ENCODE measurements around the gene C6orf141. TPM values are rescaled to one million over a fixed set of nuclear protein-coding genes. Genes with fewer than 3 reads are reported as not detected.

Gene C6orf141
- total RNA-seq, 2 donors from 2014 or later, result 11.4 to 20.8 TPM

GRCh38 chr6:49513153-49513989 is 37.1 kb upstream of the C6orf141 start:
- ATAC-seq (no peak), DNase-seq (no peak)
- H3K27ac ChIP-seq, result no peak overlapping the region
- no peaks in the 10 kb centered on the region for H3K36me3 ChIP-seq (replicated peaks in 1 of 2; ENCODE audit: insufficient read depth in 1 of 2, low read depth in 2 of 2)
- H3K4me3 ChIP-seq, result no peak overlapping the region
- H3K4me1 ChIP-seq, result peaks cover 13% of the 10 kb centered on the region
- intact Hi-C loops (cut with DNase I), result no loop called here
- no peaks in the 10 kb centered on the region for H3K9me3 ChIP-seq
- no peaks in the 10 kb centered on the region for H3K27me3 ChIP-seq
- TF ChIP-seq CTCF (IDR thresholded peaks at IDR 0.05) (no peak), POLR2A (IDR thresholded peaks at IDR 0.05) (no peak)
- 21 to 27% methylated on average over 2 of the region's 2 CpGs for WGBS, 2 donors

GRCh38 chr6:49514571-49515484 is 35.6 kb upstream of the C6orf141 start:
- intact Hi-C loops (cut with DNase I), result no loop called here
- no peak for TF ChIP-seq CTCF (IDR thresholded peaks at IDR 0.05)
- no peak for TF ChIP-seq POLR2A (IDR thresholded peaks at IDR 0.05)
- Histone ChIP-seq H3K4me1 (peaks cover 13% of the 10 kb centered on the region), H3K4me3 (no peak overlapping the region), H3K27me3 (no peaks in the 10 kb centered on the region), H3K36me3 (replicated peaks in 1 of 2; ENCODE audit: insufficient read depth in 1 of 2, low read depth in 2 of 2) (no peaks in the 10 kb centered on the region), H3K27ac (no peak overlapping the region), H3K9me3 (no peaks in the 10 kb centered on the region)
- DNase-seq, result no peak
- no peak for ATAC-seq
- WGBS, 2 donors, result 82 to 90% methylated on average over 8 of the region's 8 CpGs

- no peak overlapping the region for H3K4me3 ChIP-seq
- H3K27me3 ChIP-seq, result no peaks in the 10 kb centered on the region
- no peaks in the 10 kb centered on the region for H3K9me3 ChIP-seq
- H3K4me1 ChIP-seq, result peaks cover 13% of the 10 kb centered on the region
- TF ChIP-seq POLR2A (IDR thresholded peaks at IDR 0.05), result no peak
- no peak for TF ChIP-seq CTCF (IDR thresholded peaks at IDR 0.05)
- intact Hi-C loops (cut with DNase I), result no loop called here
- no peaks in the 10 kb centered on the region for H3K36me3 ChIP-seq (replicated peaks in 1 of 2; ENCODE audit: insufficient read depth in 1 of 2, low read depth in 2 of 2)
- H3K27ac ChIP-seq, result no peak overlapping the region
- no peak for DNase-seq
- WGBS, 2 donors, result 78 to 80% methylated on average over 10 of the region's 10 CpGs
- no peak for ATAC-seq
Measured at GRCh38 chr6:49515485-49516146, 34.9 kb upstream of the C6orf141 start.

GRCh38 chr6:49516147-49516505 is 34.3 kb upstream of the C6orf141 start:
- Histone ChIP-seq H3K4me1 (peaks cover 13% of the 10 kb centered on the region), H3K9me3 (no peaks in the 10 kb centered on the region), H3K36me3 (replicated peaks in 1 of 2; ENCODE audit: insufficient read depth in 1 of 2, low read depth in 2 of 2) (no peaks in the 10 kb centered on the region), H3K27me3 (no peaks in the 10 kb centered on the region), H3K4me3 (no peak overlapping the region), H3K27ac (no peak overlapping the region)
- TF ChIP-seq CTCF (IDR thresholded peaks at IDR 0.05) (no peak), POLR2A (IDR thresholded peaks at IDR 0.05) (no peak)
- intact Hi-C loops (cut with DNase I), result no loop called here
- no peak for ATAC-seq
- DNase-seq, result no peak
- 92 to 99% methylated on average over 4 of the region's 4 CpGs for WGBS, 2 donors
